GM12873 (cell line): ENCODE data around the gene CDH13.

ENCODE experiments used
- TF ChIP-seq, protein P1 (sequence below): IDR thresholded peaks from 2 replicates; pipeline ENCODE4 v1.5.1; 2012; ENCODE audit warnings: low read depth, mild to moderate bottlenecking, moderate library complexity, low read length, control low read depth; ENCODE audit not compliant: insufficient read depth; ENCODE audit errors: missing control alignments

CDH13 gene

DNA sequence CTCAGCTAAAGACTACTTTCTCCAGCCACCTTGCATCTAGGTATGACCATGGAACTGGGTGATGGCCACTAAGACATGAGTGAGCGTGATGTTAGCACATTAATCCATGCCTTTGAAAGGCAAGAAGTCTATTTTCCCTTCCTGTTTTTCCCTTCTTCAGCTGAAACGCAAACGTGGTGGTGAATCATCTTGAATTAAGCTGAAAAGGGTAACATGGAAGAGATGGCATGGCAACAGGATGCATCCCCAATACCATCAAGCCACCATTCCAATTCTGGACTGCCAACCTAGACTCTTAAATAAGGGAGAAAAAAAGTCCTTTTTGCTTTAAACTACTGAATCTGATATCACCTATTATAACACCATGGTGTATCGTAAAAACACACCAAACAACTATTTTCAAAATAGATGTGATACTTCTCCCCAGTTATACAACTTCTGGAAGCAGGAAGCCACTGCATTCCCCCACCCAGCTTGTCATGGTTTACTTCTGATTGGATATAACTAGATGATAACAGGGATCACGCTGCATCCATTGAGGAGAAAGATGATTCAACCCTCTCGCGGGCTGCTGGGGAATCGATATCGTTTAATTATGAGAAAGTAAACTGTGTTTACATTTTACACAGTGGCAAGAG, 368.6 kb downstream of the CDH13 start:
- TF ChIP-seq, protein P1, sequence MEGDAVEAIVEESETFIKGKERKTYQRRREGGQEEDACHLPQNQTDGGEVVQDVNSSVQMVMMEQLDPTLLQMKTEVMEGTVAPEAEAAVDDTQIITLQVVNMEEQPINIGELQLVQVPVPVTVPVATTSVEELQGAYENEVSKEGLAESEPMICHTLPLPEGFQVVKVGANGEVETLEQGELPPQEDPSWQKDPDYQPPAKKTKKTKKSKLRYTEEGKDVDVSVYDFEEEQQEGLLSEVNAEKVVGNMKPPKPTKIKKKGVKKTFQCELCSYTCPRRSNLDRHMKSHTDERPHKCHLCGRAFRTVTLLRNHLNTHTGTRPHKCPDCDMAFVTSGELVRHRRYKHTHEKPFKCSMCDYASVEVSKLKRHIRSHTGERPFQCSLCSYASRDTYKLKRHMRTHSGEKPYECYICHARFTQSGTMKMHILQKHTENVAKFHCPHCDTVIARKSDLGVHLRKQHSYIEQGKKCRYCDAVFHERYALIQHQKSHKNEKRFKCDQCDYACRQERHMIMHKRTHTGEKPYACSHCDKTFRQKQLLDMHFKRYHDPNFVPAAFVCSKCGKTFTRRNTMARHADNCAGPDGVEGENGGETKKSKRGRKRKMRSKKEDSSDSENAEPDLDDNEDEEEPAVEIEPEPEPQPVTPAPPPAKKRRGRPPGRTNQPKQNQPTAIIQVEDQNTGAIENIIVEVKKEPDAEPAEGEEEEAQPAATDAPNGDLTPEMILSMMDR, result no peak

DNA sequence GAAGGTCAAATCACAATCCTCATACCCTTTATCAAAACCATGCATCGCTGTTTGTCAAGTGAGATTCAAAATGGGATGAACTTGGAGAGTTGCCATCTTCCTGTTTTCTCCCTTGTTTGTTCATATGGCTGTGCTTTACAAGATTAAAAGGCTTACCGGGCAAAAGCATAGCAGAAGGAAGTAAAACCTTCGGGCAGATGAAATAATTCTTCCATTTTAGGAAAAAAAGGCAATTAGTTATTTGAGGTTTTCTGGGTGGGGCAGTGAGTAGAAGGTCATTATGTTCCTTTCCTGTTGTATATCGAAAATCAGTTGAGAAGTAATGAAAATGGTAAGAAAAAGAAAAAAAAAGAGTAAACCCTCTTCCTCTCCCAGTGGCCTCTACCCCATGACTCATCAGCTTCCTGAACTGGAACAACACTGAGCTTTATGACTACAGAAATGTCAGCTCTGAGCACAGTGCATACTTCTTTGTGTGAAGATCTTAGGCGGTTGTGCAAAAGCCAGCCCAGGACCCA, 369.2 kb downstream of the CDH13 start:
- TF ChIP-seq, protein P1, result no peak

DNA sequence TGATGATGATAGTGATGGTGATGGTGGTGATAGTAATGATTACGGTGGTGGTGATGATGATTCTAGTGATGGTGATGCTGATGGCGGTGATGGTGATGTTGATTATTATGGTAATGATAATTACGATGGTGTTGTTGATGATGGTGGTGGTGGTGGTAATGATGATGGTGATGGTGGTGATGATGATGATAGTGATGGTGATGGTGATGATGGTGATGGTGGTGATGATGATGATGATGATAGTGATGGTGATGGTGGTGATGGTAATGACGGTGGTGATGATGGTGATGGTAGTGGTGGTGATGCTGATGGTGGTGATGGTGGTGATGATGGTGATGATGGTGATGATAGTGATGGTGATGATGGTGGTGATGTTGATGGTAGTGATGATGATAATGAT, 370.0 kb downstream of the CDH13 start:
- TF ChIP-seq, protein P1, result no peak

DNA sequence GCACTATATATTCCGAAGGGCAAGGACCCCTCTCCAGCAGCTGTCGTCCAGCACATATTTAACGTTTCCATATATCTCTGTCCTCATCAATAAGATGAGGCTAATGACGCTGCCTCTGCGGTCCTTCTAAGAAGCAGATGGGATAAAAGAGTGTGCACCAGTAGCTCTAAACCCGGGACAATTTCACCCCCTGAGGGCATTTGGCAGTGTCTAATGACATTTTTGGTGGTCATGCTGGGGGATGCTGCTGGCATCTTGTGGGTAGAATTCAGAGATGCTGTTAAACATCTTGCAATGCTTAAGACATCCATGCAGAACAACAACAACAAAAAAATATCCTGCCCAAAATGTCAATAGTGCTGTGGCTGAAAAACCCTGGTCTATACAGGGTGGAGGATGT, 372.9 kb downstream of the CDH13 start:
- TF ChIP-seq, protein P1, result no peak

DNA sequence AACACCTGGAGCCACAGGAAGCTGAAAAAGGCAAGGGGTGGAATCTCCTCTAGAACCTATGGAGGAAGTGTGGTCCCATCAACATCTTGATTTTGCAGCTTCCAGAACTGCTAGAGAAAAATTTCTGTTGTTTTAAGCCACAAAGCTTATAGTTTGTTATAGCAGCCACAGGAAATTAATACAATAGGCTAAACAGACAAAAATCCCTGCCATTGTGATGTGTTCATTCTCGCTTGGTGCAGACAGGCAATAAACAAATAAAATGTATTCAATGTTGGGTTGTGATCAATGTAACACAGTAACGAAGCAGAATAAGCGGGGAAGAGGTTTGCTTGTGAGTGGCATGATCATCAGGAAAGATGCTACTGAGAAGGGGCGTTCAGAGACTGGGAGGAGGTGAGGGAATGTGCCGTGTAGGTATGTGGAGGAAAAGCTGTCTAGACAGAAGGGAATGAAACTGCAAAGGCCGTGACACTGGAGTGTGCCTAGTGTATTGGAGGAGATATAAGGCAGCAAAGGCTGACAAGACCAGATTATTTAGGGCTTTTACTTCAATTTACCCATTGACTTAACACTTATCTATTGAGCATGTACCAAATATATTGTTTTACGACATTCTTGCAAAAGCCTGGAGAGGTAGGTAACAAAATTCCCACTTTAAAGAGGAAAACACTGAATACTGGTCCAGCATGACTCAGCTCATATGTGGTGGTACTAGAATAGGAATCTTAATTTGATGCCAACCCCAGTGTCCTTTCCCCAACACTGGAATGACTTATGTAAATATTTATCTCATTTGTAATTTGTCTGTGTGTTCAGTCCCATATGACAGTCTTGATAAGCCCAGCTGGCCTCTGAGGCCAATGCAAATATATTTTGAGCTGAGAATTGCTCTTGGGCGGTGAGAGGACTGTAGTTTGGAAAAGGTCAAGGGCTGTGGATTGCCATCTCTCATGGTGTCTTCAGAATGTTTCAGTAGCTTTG, 375.9 kb downstream of the CDH13 start:
- TF ChIP-seq, protein P1, result no peak

DNA sequence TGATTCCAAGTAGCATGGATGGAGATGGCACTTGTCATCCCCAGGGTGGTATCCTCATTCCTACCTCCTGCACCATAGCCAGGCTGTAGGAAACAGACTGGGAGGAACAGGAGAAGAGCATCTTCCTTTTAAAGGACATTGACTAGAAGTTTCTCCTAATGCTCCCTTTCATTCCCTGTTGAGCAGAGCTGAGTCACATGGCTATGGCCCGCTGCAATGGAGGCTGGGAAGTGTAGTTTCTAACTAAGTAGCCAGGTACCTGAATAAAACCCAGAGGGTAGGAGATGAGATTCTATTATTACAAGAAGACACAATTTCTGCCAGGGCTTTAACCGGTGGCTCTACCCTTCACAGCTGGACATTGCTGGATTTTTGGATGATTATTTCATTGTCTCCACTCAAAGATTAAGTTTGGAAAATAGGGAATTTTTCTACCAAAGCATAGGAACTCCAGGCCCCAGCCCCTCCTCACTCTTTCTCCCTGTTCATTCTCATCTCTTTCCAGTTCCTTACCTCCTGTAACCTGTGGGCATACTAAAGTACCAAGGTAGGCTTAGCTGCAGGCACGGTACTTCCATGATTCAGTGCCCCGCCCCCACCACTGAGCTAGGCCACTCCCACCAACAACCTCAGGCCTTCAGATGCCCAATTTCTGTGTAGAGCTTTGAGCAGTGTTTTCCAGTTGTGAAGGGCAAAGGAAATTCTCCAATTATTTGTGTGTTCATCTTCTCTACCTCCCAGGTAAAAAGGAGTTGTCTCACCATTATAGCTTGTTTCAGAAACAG, 378.3 kb downstream of the CDH13 start:
- TF ChIP-seq, protein P1, result no peak

DNA sequence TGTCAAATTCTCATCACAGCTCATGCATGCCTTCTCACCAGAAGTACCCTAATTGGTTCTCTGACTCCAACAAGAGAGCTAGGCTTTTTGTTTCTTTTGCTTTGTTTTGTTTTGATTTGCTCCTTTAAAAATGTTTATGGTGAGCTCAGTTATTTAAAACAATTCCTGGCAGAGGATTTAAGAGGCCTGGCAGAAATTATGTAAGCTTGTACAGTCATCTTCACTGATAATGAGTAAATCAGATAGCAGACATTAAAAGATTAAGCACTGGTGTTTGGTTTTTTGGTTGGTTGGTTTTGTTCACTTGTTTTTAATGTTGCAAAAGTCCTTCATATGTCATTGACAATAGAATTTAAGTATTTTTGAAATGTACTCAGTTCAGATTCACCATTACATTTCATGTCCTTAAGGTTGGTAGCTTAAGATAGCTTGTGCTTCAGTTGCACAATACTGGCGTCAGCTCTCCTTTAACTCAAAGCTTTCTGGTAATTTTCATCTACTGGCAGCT, 378.9 kb downstream of the CDH13 start:
- TF ChIP-seq, protein P1, result no peak
